ENCODE data around the gene ATP10A. TPM values are rescaled to one million over a fixed set of nuclear protein-coding genes. Genes with fewer than 3 reads are reported as not detected.

The ATP10A gene
- total RNA-seq, 1 donor from 2014 or later: not detected

DNA sequence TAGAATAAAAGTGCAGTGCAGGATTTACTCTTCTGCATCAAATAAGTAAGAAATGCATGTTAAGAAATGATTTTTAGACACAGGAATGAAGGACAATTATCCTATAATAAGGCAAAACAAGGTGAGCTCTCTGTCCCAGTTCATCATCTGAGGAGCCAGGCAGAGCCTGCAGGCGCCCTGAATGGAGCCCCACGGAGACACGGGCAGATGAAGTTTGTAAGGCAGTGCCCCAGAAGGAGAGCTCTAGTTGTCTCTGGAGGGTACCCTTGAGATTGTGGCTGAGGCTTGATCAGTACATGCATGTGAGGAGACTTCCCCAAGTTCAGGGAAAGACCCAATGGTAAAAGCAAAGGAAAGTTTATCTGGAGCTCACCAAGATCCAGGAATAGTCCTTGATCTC, 50.3 kb downstream of the ATP10A start:
- H3K27me3 Mint-ChIP-seq (ENCODE audit: unreplicated experiment): no peaks in the 10 kb centered on the region
- no peaks in the 10 kb centered on the region for H3K9me3 Mint-ChIP-seq (ENCODE audit: unreplicated experiment)
- no peak overlapping the region for H3K27ac Mint-ChIP-seq (ENCODE audit: unreplicated experiment)
- no peak overlapping the region for H3K4me3 Mint-ChIP-seq (ENCODE audit: unreplicated experiment)
- no peak for TF ChIP-seq CTCF (IDR thresholded peaks at IDR 0.05; ENCODE audit: partially characterized antibody, unreplicated experiment)
- H3K4me1 Mint-ChIP-seq (ENCODE audit: low read depth, unreplicated experiment): no peaks in the 10 kb centered on the region
- no peak for DNase-seq
- H3K36me3 Mint-ChIP-seq (ENCODE audit: unreplicated experiment): no peaks in the 10 kb centered on the region

- Mint-ChIP-seq H3K36me3 (ENCODE audit: unreplicated experiment) (no peaks in the 10 kb centered on the region), H3K4me1 (ENCODE audit: low read depth, unreplicated experiment) (no peaks in the 10 kb centered on the region), H3K27ac (ENCODE audit: unreplicated experiment) (no peak overlapping the region), H3K27me3 (ENCODE audit: unreplicated experiment) (no peaks in the 10 kb centered on the region), H3K9me3 (ENCODE audit: unreplicated experiment) (no peaks in the 10 kb centered on the region), H3K4me3 (ENCODE audit: unreplicated experiment) (no peak overlapping the region)
- DNase-seq: no peak
- no peak for TF ChIP-seq CTCF (IDR thresholded peaks at IDR 0.05; ENCODE audit: partially characterized antibody, unreplicated experiment)
Observed at GRCh38 chr15:25812073-25812472, 51.1 kb downstream of the ATP10A start.

- no peak for TF ChIP-seq CTCF (IDR thresholded peaks at IDR 0.05; ENCODE audit: partially characterized antibody, unreplicated experiment)
- no peak overlapping the region for H3K4me3 Mint-ChIP-seq (ENCODE audit: unreplicated experiment)
- H3K4me1 Mint-ChIP-seq (ENCODE audit: low read depth, unreplicated experiment): no peaks in the 10 kb centered on the region
- H3K9me3 Mint-ChIP-seq (ENCODE audit: unreplicated experiment): no peaks in the 10 kb centered on the region
- H3K27me3 Mint-ChIP-seq (ENCODE audit: unreplicated experiment): no peaks in the 10 kb centered on the region
- no peak overlapping the region for H3K27ac Mint-ChIP-seq (ENCODE audit: unreplicated experiment)
- DNase-seq: no peak
- H3K36me3 Mint-ChIP-seq (ENCODE audit: unreplicated experiment): no peaks in the 10 kb centered on the region
Observed at GRCh38 chr15:25811481-25811906, 51.6 kb downstream of the ATP10A start.

DNA sequence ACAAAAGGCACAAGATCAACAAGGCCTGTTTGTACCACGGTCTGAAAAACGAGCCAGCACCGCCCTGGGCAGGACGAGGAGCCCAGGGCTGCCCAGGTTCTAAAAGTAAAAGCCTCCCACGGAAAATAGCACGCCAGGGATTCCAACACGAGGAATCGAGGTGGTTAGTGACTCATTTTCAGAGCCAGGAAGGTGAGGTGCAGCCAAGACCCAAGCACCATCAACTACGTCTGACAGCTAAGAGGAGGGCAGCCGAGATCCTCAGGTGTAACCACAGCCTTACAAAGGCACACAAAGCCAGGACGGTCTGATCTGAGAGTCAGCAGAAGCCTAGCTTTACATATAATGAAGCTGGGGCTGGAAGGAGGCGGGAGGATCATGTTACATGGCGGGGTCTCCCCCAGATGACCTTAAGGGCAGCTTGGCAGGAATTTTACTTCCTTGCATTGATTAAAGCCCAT, 52.5 kb downstream of the ATP10A start:
- H3K27ac Mint-ChIP-seq (ENCODE audit: unreplicated experiment): no peak overlapping the region
- no peak overlapping the region for H3K4me3 Mint-ChIP-seq (ENCODE audit: unreplicated experiment)
- no peak for TF ChIP-seq CTCF (IDR thresholded peaks at IDR 0.05; ENCODE audit: partially characterized antibody, unreplicated experiment)
- no peaks in the 10 kb centered on the region for H3K9me3 Mint-ChIP-seq (ENCODE audit: unreplicated experiment)
- DNase-seq: no peak
- no peaks in the 10 kb centered on the region for H3K4me1 Mint-ChIP-seq (ENCODE audit: low read depth, unreplicated experiment)
- peaks cover 2% of the 10 kb centered on the region for H3K27me3 Mint-ChIP-seq (ENCODE audit: unreplicated experiment)
- H3K36me3 Mint-ChIP-seq (ENCODE audit: unreplicated experiment): no peaks in the 10 kb centered on the region

DNA sequence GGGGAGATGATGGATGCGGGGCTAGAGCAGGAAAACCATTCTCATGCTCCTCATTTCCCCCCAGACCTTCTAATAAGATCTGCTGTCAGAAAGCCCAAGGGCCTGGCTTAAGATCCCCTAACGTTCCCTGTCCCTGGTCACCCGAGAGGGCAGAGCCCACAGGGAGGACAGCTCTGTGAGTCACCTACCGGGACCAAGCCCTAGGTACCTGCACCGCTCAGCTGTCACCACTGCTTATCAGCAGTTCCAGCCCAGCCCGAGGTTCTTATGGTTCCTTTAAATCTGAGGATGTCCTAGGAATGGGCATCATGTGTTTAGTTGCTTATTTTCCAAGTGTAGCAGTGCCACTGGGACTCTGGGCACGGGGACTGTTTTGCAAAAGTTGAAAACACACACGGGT, 53.0 kb downstream of the ATP10A start:
- peaks cover 2% of the 10 kb centered on the region for H3K27me3 Mint-ChIP-seq (ENCODE audit: unreplicated experiment)
- no peaks in the 10 kb centered on the region for H3K36me3 Mint-ChIP-seq (ENCODE audit: unreplicated experiment)
- TF ChIP-seq CTCF (IDR thresholded peaks at IDR 0.05; ENCODE audit: partially characterized antibody, unreplicated experiment): no peak
- H3K27ac Mint-ChIP-seq (ENCODE audit: unreplicated experiment): no peak overlapping the region
- no peak for DNase-seq
- no peaks in the 10 kb centered on the region for H3K9me3 Mint-ChIP-seq (ENCODE audit: unreplicated experiment)
- no peaks in the 10 kb centered on the region for H3K4me1 Mint-ChIP-seq (ENCODE audit: low read depth, unreplicated experiment)
- no peak overlapping the region for H3K4me3 Mint-ChIP-seq (ENCODE audit: unreplicated experiment)

Data from glutamatergic neuron (in vitro differentiated cells).